IPS-18c (cell line): Measurements from ENCODE around the gene TMEM54.

Experiments used
- H3K4me3 ChIP-seq: 2 replicates; pipeline ENCODE4 v1.7.0; 2013; ENCODE audit warnings: low read depth, mild to moderate bottlenecking, low read length, moderate library complexity; ENCODE audit not compliant: insufficient read depth
- H3K9me3 ChIP-seq: one replicate; pipeline ENCODE4 v1.6.1; 2013; ENCODE audit warnings: mild to moderate bottlenecking, low read length, moderate library complexity; ENCODE audit not compliant: control insufficient read depth, insufficient read depth

The TMEM54 gene

GRCh38 chr1:32863218-32863880, 37.8 kb downstream of the TMEM54 start:
- no peak overlapping the region for H3K4me3 ChIP-seq
- no peaks in the 10 kb centered on the region for H3K9me3 ChIP-seq

- Histone ChIP-seq H3K9me3 (no peaks in the 10 kb centered on the region), H3K4me3 (no peak overlapping the region)
These were observed 39.1 kb downstream of the TMEM54 start for GRCh38 chr1:32861904-32862695.

DNA sequence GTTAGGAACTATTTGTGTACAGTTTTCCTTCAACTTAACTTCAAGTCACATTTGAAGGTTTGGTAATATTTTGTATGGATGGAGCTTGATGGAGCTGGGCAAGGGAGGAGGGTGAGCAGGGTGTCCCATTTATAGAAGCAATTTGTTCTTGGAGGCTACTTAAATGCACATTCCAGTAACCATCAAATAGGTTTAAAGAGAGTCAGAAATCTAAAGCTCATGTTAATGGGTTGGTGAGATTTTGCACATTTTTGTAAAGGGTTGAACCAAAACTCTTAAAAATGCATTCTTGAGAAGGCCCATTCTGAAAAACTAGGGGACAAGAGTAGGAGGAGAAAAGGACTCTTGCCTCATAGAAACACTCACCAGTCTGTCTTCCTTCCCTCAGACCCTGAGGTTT, 40.6 kb downstream of the TMEM54 start:
- no peaks in the 10 kb centered on the region for H3K9me3 ChIP-seq
- no peak overlapping the region for H3K4me3 ChIP-seq

DNA sequence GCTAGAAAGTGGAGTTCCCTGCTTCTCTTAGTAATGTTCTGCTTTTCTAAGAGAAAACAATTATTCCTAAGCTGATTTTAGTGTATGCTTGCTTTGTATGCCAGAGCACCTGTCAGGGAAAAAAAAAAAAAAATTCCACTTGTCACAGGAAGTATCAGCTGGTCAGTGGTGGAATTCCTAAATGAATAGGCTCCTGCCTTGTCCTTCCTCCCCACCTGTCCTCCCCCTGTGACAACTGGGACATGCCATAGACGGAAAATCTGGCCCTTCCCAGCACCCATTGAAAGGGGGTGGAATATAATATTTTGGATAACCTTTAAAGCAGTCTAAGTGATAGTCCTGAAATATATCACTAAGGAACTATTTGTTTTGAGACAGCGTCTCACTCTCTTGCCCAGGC, 41.3 kb downstream of the TMEM54 start:
- Histone ChIP-seq H3K9me3 (no peaks in the 10 kb centered on the region), H3K4me3 (no peak overlapping the region)

GRCh38 chr1:32858791-32859190, 42.4 kb downstream of the TMEM54 start:
- Histone ChIP-seq H3K9me3 (no peaks in the 10 kb centered on the region), H3K4me3 (no peak overlapping the region)

GRCh38 chr1:32858136-32858535, 43.1 kb downstream of the TMEM54 start:
- Histone ChIP-seq H3K4me3 (no peak overlapping the region), H3K9me3 (no peaks in the 10 kb centered on the region)

DNA sequence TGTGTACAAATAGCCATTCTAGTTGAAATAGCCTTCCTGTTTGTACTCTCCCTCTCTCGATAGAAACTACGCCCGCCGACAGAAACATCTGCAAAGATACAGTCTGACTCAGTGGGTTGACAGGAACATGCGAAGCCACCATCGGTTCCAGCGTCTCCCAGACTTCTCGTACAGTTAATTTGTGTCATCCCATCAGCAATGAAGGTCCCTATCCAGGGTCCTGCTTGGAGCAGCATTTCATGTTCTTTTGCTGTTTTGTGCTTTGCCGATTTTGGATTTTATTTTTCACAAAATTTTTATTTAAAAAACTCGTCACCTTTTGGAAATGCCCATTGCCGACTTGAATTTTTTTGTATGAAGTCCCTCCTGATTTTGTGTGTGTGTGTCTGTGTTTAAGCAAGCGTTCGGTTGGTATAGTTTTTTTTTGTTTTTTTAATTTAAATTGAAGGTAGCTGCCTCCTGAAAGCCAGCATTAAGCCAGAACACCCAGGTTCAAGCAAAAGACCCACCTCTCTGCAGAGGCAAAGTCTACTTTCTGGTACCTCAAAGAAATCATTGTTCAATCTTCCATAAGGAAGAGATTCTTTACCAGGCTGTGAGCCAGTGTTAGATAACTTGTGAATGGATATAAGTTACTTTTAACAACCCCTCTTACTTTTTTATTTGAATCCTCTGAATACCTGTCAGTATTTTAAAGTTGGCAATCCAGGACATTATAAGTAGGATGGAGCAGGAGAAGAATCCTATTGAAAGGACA, 45.1 kb downstream of the TMEM54 start:
- H3K9me3 ChIP-seq: no peaks in the 10 kb centered on the region
- H3K4me3 ChIP-seq: no peak overlapping the region

GRCh38 chr1:32848354-32849063, 52.7 kb downstream of the TMEM54 start:
- H3K9me3 ChIP-seq: no peaks in the 10 kb centered on the region
- no peak overlapping the region for H3K4me3 ChIP-seq
